ENCODE data around the gene NKD1.

DNA sequence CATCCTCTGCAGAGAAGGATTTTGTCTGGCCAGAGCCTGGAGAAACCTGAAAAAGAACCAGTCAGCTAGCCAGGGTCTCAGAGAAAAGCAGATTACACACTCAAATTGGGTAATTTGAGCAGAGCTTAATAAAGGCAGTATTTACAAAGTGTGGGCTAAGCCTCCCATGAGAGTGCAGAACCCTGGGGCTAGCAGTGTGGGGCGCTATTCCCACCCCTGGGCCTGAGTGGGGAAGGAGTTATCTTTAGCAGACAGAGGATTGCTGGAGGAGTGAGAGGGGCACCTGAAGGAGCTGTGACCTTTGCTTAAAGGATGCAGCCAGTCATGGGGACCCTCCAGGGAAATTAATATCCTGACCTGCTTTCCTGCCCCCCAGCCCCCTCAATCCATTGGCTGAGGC is 86.8 kb downstream of the NKD1 start:
- TF ChIP-seq, protein P1, sequence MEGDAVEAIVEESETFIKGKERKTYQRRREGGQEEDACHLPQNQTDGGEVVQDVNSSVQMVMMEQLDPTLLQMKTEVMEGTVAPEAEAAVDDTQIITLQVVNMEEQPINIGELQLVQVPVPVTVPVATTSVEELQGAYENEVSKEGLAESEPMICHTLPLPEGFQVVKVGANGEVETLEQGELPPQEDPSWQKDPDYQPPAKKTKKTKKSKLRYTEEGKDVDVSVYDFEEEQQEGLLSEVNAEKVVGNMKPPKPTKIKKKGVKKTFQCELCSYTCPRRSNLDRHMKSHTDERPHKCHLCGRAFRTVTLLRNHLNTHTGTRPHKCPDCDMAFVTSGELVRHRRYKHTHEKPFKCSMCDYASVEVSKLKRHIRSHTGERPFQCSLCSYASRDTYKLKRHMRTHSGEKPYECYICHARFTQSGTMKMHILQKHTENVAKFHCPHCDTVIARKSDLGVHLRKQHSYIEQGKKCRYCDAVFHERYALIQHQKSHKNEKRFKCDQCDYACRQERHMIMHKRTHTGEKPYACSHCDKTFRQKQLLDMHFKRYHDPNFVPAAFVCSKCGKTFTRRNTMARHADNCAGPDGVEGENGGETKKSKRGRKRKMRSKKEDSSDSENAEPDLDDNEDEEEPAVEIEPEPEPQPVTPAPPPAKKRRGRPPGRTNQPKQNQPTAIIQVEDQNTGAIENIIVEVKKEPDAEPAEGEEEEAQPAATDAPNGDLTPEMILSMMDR (IDR thresholded peaks at IDR 0.05; ENCODE audit: low read length): no peak
- TF ChIP-seq EZH2 (optimal IDR thresholded peaks at IDR 0.05; ENCODE audit: low read depth, low read length): no peak
- no peak for TF ChIP-seq EZH2phosphoT487 (IDR thresholded peaks at IDR 0.05; ENCODE audit: low read length)

Measured in MM.1S (cell line).